ENCODE data around the gene WBP1L.

Gene WBP1L

DNA sequence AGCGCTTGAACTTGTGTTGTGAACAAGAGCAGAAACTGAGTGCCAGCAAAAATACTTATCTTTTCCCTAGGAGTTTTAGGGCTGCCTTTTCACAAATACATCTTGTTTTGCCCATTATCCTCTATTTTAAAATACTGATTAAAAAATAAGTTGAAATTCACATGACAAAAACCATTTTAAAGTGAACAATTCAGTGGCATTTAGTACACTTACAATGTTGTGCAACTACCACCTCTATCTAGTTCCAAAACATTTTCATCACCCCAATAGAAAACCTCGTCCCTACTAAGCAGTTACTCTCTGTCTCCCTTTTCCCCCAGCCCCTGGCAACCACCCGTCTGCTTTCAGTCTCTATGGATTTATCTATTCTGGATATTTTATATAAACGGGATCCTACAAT, 1.4 kb downstream of the WBP1L start:
- H3K4me3 ChIP-seq (replicated peaks; ENCODE audit: insufficient read depth, low read length): peak overlapping the region; percentile 88
- H3K27me3 ChIP-seq (ENCODE audit: insufficient read depth, poor library complexity, severe bottlenecking): no peaks in the 10 kb centered on the region
- DNase-seq (ENCODE audit: low read depth in 1 of 2, low spot score in 1 of 2): no peak
- no peak overlapping the region for H3K27ac ChIP-seq (replicated peaks)
- TF ChIP-seq SPI1 (IDR thresholded peaks at IDR 0.05; ENCODE audit: borderline replicate concordance, low read depth): no peak
- no peak for TF ChIP-seq GABPA (IDR thresholded peaks at IDR 0.05; ENCODE audit: low read depth)
- no peak for TF ChIP-seq POLR2AphosphoS5 (IDR thresholded peaks at IDR 0.05; ENCODE audit: low read depth)
- TF ChIP-seq, protein P1, sequence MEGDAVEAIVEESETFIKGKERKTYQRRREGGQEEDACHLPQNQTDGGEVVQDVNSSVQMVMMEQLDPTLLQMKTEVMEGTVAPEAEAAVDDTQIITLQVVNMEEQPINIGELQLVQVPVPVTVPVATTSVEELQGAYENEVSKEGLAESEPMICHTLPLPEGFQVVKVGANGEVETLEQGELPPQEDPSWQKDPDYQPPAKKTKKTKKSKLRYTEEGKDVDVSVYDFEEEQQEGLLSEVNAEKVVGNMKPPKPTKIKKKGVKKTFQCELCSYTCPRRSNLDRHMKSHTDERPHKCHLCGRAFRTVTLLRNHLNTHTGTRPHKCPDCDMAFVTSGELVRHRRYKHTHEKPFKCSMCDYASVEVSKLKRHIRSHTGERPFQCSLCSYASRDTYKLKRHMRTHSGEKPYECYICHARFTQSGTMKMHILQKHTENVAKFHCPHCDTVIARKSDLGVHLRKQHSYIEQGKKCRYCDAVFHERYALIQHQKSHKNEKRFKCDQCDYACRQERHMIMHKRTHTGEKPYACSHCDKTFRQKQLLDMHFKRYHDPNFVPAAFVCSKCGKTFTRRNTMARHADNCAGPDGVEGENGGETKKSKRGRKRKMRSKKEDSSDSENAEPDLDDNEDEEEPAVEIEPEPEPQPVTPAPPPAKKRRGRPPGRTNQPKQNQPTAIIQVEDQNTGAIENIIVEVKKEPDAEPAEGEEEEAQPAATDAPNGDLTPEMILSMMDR (IDR thresholded peaks at IDR 0.05; ENCODE audit: insufficient read depth, low read length): no peak
- TF ChIP-seq, protein P2, sequence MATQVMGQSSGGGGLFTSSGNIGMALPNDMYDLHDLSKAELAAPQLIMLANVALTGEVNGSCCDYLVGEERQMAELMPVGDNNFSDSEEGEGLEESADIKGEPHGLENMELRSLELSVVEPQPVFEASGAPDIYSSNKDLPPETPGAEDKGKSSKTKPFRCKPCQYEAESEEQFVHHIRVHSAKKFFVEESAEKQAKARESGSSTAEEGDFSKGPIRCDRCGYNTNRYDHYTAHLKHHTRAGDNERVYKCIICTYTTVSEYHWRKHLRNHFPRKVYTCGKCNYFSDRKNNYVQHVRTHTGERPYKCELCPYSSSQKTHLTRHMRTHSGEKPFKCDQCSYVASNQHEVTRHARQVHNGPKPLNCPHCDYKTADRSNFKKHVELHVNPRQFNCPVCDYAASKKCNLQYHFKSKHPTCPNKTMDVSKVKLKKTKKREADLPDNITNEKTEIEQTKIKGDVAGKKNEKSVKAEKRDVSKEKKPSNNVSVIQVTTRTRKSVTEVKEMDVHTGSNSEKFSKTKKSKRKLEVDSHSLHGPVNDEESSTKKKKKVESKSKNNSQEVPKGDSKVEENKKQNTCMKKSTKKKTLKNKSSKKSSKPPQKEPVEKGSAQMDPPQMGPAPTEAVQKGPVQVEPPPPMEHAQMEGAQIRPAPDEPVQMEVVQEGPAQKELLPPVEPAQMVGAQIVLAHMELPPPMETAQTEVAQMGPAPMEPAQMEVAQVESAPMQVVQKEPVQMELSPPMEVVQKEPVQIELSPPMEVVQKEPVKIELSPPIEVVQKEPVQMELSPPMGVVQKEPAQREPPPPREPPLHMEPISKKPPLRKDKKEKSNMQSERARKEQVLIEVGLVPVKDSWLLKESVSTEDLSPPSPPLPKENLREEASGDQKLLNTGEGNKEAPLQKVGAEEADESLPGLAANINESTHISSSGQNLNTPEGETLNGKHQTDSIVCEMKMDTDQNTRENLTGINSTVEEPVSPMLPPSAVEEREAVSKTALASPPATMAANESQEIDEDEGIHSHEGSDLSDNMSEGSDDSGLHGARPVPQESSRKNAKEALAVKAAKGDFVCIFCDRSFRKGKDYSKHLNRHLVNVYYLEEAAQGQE (IDR thresholded peaks at IDR 0.05; ENCODE audit: insufficient replicate concordance, low read depth): no peak

GRCh38 chr10:102752266-102752930, 8.7 kb downstream of the WBP1L start:
- H3K27ac ChIP-seq (replicated peaks): no peak overlapping the region

DNA sequence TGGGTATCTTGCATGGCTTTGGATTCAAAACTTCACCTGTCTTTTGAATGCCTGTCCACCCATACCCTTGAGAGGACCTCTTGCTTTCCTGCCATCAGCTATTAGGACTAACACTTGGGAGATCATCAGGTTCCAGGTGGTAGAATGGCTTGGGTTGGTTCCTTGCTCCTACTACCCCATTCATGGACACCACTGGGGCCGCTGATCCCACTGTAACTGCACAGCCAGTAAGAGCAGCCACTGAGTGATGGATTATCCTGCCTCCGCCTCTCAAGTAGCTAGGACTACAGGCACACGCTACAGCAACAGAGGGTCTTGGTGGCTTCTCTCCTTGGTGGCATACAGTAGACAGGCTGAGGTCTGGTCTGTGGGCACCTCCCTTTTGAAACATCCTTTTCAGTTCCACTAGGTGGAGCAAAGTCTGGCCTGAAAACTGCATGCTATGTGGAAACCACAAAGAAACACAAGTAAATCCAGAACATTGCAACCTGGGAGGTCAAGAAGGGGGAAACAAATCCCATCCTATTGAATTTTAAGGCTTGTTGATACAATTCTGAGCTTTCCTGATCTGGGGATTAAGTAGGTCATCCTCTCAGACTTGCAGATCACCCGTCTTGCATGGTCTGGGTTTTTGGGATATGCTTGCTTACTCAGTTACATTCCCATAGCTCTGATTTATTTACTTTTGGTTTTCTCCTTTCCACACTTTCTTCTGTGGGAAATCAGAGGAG, 9.4 kb downstream of the WBP1L start:
- TF ChIP-seq, protein P2 (IDR thresholded peaks at IDR 0.05; ENCODE audit: insufficient replicate concordance, low read depth): no peak
- TF ChIP-seq, protein P1 (IDR thresholded peaks at IDR 0.05; ENCODE audit: insufficient read depth, low read length): peak; percentile 54
- Histone ChIP-seq H3K27ac (replicated peaks) (no peak overlapping the region), H3K4me3 (replicated peaks; ENCODE audit: insufficient read depth, low read length) (no peak overlapping the region), H3K27me3 (ENCODE audit: insufficient read depth, poor library complexity, severe bottlenecking) (no peaks in the 10 kb centered on the region)
- peak in 1 of 2 experiments; percentile 53 for DNase-seq (ENCODE audit: low read depth in 1 of 2, low spot score in 1 of 2)

More at GRCh38 chr10:102752266-102752930, 8.7 kb downstream of the WBP1L start:
- no peak for DNase-seq (ENCODE audit: low read depth in 1 of 2, low spot score in 1 of 2)
- TF ChIP-seq, protein P1 (IDR thresholded peaks at IDR 0.05; ENCODE audit: insufficient read depth, low read length): no peak
- TF ChIP-seq SPI1 (IDR thresholded peaks at IDR 0.05; ENCODE audit: borderline replicate concordance, low read depth) (no peak), POLR2AphosphoS5 (IDR thresholded peaks at IDR 0.05; ENCODE audit: low read depth) (no peak)
- TF ChIP-seq, protein P2 (IDR thresholded peaks at IDR 0.05; ENCODE audit: insufficient replicate concordance, low read depth): no peak
- H3K27me3 ChIP-seq (ENCODE audit: insufficient read depth, poor library complexity, severe bottlenecking): no peaks in the 10 kb centered on the region
- no peak overlapping the region for H3K4me3 ChIP-seq (replicated peaks; ENCODE audit: insufficient read depth, low read length)

All from HL-60 (cell line).